WTC11 (cell line): Measurements from ENCODE around the gene IRF3. TPM values are rescaled to one million over a fixed set of nuclear protein-coding genes. Genes with fewer than 3 reads are reported as not detected.
A peak's percentile ranks its signal among the peaks of the same experiment; 100 is the strongest.

Experiments used
- ATAC-seq: fragments of 200-7000 bp; cut with Tn5 transposase; 2 replicates; pipeline ENCODE4 v1.10.0; 2021; ENCODE audit warnings: mild to moderate bottlenecking, moderate library complexity
- CTCF ChIA-PET: fragments of 300-600 bp; sonication (Branson Sonifier 250); formaldehyde crosslinking; loops from one replicate; lab custom pipeline; 2021; ENCODE audit warnings: antibody characterized with exemption; lab: Charles Lee
- POLR2A ChIA-PET: fragments of 350-600 bp; sonication (Branson Sonifier 250); formaldehyde crosslinking; loops from one replicate; lab custom pipeline; 2021; ENCODE audit warnings: antibody characterized with exemption; lab: Charles Lee
- DNase-seq: peaks from one replicate; pipeline ENCODE4 v3.0.0; 2021; ENCODE audit warnings: low spot score
- H3K27ac Mint-ChIP-seq: 2 replicates; pipeline ENCODE4 v1.8.0; 2021; ENCODE audit warnings: mixed read lengths
- H3K27me3 Mint-ChIP-seq: 2 replicates; pipeline ENCODE4 v1.8.0; 2021; ENCODE audit warnings: low read depth, mild to moderate bottlenecking, moderate library complexity, mixed read lengths
- H3K36me3 Mint-ChIP-seq: 2 replicates; pipeline ENCODE4 v1.8.0; 2021; ENCODE audit warnings: mixed read lengths
- H3K4me1 Mint-ChIP-seq: 2 replicates; pipeline ENCODE4 v1.8.0; 2022; ENCODE audit warnings: mixed read lengths
- H3K4me3 Mint-ChIP-seq: 2 replicates; pipeline ENCODE4 v1.8.0; 2021; ENCODE audit warnings: mild to moderate bottlenecking, moderate library complexity, mixed read lengths
- H3K9me3 Mint-ChIP-seq: 2 replicates; pipeline ENCODE4 v1.8.0; 2021; ENCODE audit warnings: mixed read lengths
- CBFB ChIP-seq: sonication (generic); formaldehyde crosslinking; IDR thresholded peaks from 2 replicates; pipeline ENCODE4 v1.8.1; 2022; ENCODE audit warnings: mild to moderate bottlenecking, low read depth, missing genetic modification reagents
- ELF4 ChIP-seq: sonication (generic); formaldehyde crosslinking; IDR thresholded peaks from 2 replicates; pipeline ENCODE4 v1.8.1; 2022; ENCODE audit warnings: low read depth, mild to moderate bottlenecking, moderate library complexity, missing genetic modification reagents
- EMX1 ChIP-seq: fragments of 250-450 bp; sonication (Bioruptor Pico); IDR thresholded peaks from 2 replicates; pipeline ENCODE4 v1.8.0; 2021; ENCODE audit warnings: mild to moderate bottlenecking
- ERG ChIP-seq: fragments of 250-450 bp; sonication (Bioruptor Pico); IDR thresholded peaks from 2 replicates; pipeline ENCODE4 v1.8.0; 2021; ENCODE audit warnings: mild to moderate bottlenecking
- ESRRA ChIP-seq: sonication (generic); formaldehyde crosslinking; IDR thresholded peaks from 2 replicates; pipeline ENCODE4 v1.8.1; 2022; ENCODE audit warnings: mild to moderate bottlenecking, missing genetic modification reagents, borderline replicate concordance
- FOXJ3 ChIP-seq: sonication (generic); formaldehyde crosslinking; IDR thresholded peaks from 2 replicates; pipeline ENCODE4 v1.9.0; 2021; ENCODE audit warnings: missing genetic modification reagents, mild to moderate bottlenecking, borderline replicate concordance
- FOXP4 ChIP-seq: sonication (generic); formaldehyde crosslinking; IDR thresholded peaks from 2 replicates; pipeline ENCODE4 v1.8.0; 2022; ENCODE audit warnings: mild to moderate bottlenecking, missing genetic modification reagents
- HMGA2 ChIP-seq: fragments of 250-450 bp; sonication (Bioruptor Pico); IDR thresholded peaks from 2 replicates; pipeline ENCODE4 v1.4.0; 2021; ENCODE audit warnings: mild to moderate bottlenecking, moderate library complexity
- JUN ChIP-seq: sonication (generic); formaldehyde crosslinking; IDR thresholded peaks from 2 replicates; pipeline ENCODE4 v1.8.0; 2023; ENCODE audit warnings: mild to moderate bottlenecking, missing genetic modification reagents
- KAT7 ChIP-seq: sonication (generic); formaldehyde crosslinking; IDR thresholded peaks from 2 replicates; pipeline ENCODE4 v1.8.1; 2023; ENCODE audit warnings: missing genetic modification reagents, mild to moderate bottlenecking, borderline replicate concordance
- MAX ChIP-seq: sonication (generic); formaldehyde crosslinking; IDR thresholded peaks from 2 replicates; pipeline ENCODE4 v1.8.0; 2022; ENCODE audit warnings: mild to moderate bottlenecking, missing genetic modification reagents
- NFATC4 ChIP-seq: fragments of 250-450 bp; sonication (Bioruptor Pico); IDR thresholded peaks from 2 replicates; pipeline ENCODE4 v1.9.0; 2021; ENCODE audit warnings: mild to moderate bottlenecking
- NFE2L1 ChIP-seq: sonication (generic); formaldehyde crosslinking; IDR thresholded peaks from 2 replicates; pipeline ENCODE4 v1.8.1; 2023; ENCODE audit warnings: missing genetic modification reagents
- NR2C2 ChIP-seq: sonication (generic); formaldehyde crosslinking; IDR thresholded peaks from 2 replicates; pipeline ENCODE4 v1.8.0; 2022; ENCODE audit warnings: mild to moderate bottlenecking, missing genetic modification reagents
- OVOL2 ChIP-seq: fragments of 250-450 bp; sonication (Bioruptor Pico); IDR thresholded peaks from 2 replicates; pipeline ENCODE4 v1.9.0; 2021; ENCODE audit warnings: mild to moderate bottlenecking, borderline replicate concordance
- PREB ChIP-seq: sonication (generic); formaldehyde crosslinking; IDR thresholded peaks from 2 replicates; pipeline ENCODE4 v1.8.1; 2022; ENCODE audit warnings: mild to moderate bottlenecking, missing genetic modification reagents, moderate library complexity, borderline replicate concordance
- SMAD3 ChIP-seq: sonication (generic); formaldehyde crosslinking; IDR thresholded peaks from 2 replicates; pipeline ENCODE4 v1.8.0; 2022; ENCODE audit warnings: missing genetic modification reagents, mild to moderate bottlenecking, borderline replicate concordance
- SMAD4 ChIP-seq: sonication (generic); formaldehyde crosslinking; IDR thresholded peaks from 2 replicates; pipeline ENCODE4 v1.8.0; 2022; ENCODE audit warnings: mild to moderate bottlenecking, missing genetic modification reagents
- SOX15 ChIP-seq: fragments of 250-450 bp; sonication (Bioruptor Pico); IDR thresholded peaks from 2 replicates; pipeline ENCODE4 v1.9.0; 2021; ENCODE audit warnings: mild to moderate bottlenecking
- SP1 ChIP-seq: sonication (generic); formaldehyde crosslinking; conservative IDR thresholded peaks from 2 replicates; pipeline ENCODE4 v1.8.1; 2022; ENCODE audit warnings: missing genetic modification reagents
- USF2 ChIP-seq: sonication (generic); formaldehyde crosslinking; IDR thresholded peaks from 2 replicates; pipeline ENCODE4 v1.8.1; 2023; ENCODE audit warnings: mild to moderate bottlenecking, missing genetic modification reagents, moderate library complexity
- ZBTB21 ChIP-seq: sonication (generic); formaldehyde crosslinking; IDR thresholded peaks from 2 replicates; pipeline ENCODE4 v1.8.1; 2023; ENCODE audit warnings: mild to moderate bottlenecking, missing genetic modification reagents, borderline replicate concordance
- ZNF281 ChIP-seq: sonication (generic); formaldehyde crosslinking; IDR thresholded peaks from 2 replicates; pipeline ENCODE4 v1.8.0; 2023; ENCODE audit warnings: mild to moderate bottlenecking, missing genetic modification reagents
- total RNA-seq: library from RNA; stranded (reverse); gene quantifications from 3 replicates; pipeline ENCODE4 v1.2.3, GENCODE V29; 2021

IRF3 gene
- total RNA-seq, 1 experiment from 2014 or later, result 165 TPM

- TF ChIP-seq HMGA2 (CRISPR knock-in tag) (peak; percentile 39; the same call in 1 of the 2 replicates), SP1 (CRISPR knock-in tag) (no peak)
- TF ChIP-seq, all 79 proteins: peak for 1
- Mint-ChIP-seq H3K36me3 (peaks cover 26% of the 10 kb centered on the region), H3K27me3 (no peaks in the 10 kb centered on the region), H3K4me3 (no peak overlapping the region), H3K9me3 (no peaks in the 10 kb centered on the region), H3K27ac (no peak overlapping the region), H3K4me1 (no peaks in the 10 kb centered on the region)
- ChIA-PET CTCF (no interaction called here), POLR2A (no interaction called here)
- ATAC-seq (peak; percentile 64), DNase-seq (peak; percentile 34)
Observed at GRCh38 chr19:49701271-49701786, 35.7 kb upstream of the IRF3 start.

GRCh38 chr19:49700563-49700962 lies 34.9 kb upstream of the IRF3 start:
- DNase-seq, result no peak
- Mint-ChIP-seq H3K4me1 (no peaks in the 10 kb centered on the region), H3K9me3 (no peaks in the 10 kb centered on the region), H3K27me3 (no peaks in the 10 kb centered on the region), H3K4me3 (no peak overlapping the region), H3K27ac (no peak overlapping the region), H3K36me3 (peaks cover 24% of the 10 kb centered on the region)
- ATAC-seq, result peak; percentile 23; the same call in 1 of the 2 replicates
- POLR2A ChIA-PET, result no interaction called here
- CTCF ChIA-PET, result interaction anchor here (0.7 kb wide), 1 partner anchor 17 kb away, joined by 3 read pairs; no protein-coding TSS in a partner anchor
- no peak for TF ChIP-seq NFE2L1 (CRISPR knock-in tag)
- TF ChIP-seq SOX15 (CRISPR knock-in tag), result no peak
- TF ChIP-seq MAX (CRISPR knock-in tag), result no peak
- no peak for TF ChIP-seq ZNF281
- no peak for TF ChIP-seq ZBTB21 (CRISPR knock-in tag)
- no peak for TF ChIP-seq PREB (CRISPR knock-in tag)
- TF ChIP-seq CBFB, result no peak
- TF ChIP-seq NR2C2 (CRISPR knock-in tag), result no peak
- no peak for TF ChIP-seq SMAD4 (CRISPR knock-in tag)

GRCh38 chr19:49699364-49699763 lies 33.7 kb upstream of the IRF3 start:
- H3K4me3 Mint-ChIP-seq, result no peak overlapping the region
- DNase-seq (no peak), ATAC-seq (no peak)
- H3K27ac Mint-ChIP-seq, result no peak overlapping the region
- TF ChIP-seq EMX1 (no peak), SMAD3 (CRISPR knock-in tag) (no peak)
- no peaks in the 10 kb centered on the region for H3K4me1 Mint-ChIP-seq
- no peaks in the 10 kb centered on the region for H3K9me3 Mint-ChIP-seq
- ChIA-PET CTCF (no interaction called here), POLR2A (no interaction called here)
- peaks cover 20% of the 10 kb centered on the region for H3K36me3 Mint-ChIP-seq
- H3K27me3 Mint-ChIP-seq, result no peaks in the 10 kb centered on the region

- Mint-ChIP-seq H3K4me1 (peaks cover 7% of the 10 kb centered on the region; the same call in 1 of the 2 replicates), H3K27me3 (no peaks in the 10 kb centered on the region), H3K4me3 (no peak overlapping the region), H3K36me3 (peaks cover 28% of the 10 kb centered on the region), H3K9me3 (peaks cover 3% of the 10 kb centered on the region), H3K27ac (no peak overlapping the region)
- ChIA-PET CTCF (interaction anchor here (1.0 to 1.4 kb wide), 2 partner anchors 13 to 16 kb away, joined by 4 read pairs; no protein-coding TSS in a partner anchor), POLR2A (no interaction called here)
- no peak for DNase-seq
- no peak for ATAC-seq
- TF ChIP-seq OVOL2 (CRISPR knock-in tag) (no peak), ELF4 (CRISPR knock-in tag) (no peak), ERG (CRISPR knock-in tag) (no peak), FOXJ3 (CRISPR knock-in tag) (no peak), EMX1 (no peak), FOXP4 (CRISPR knock-in tag) (no peak), USF2 (CRISPR knock-in tag) (no peak), JUN (CRISPR knock-in tag) (no peak), NFATC4 (CRISPR knock-in tag) (no peak), ESRRA (CRISPR knock-in tag) (no peak), KAT7 (CRISPR knock-in tag) (no peak)
Observed at GRCh38 chr19:49696865-49697264, 31.2 kb upstream of the IRF3 start.
